HG02610 (cell line): ENCODE data around the gene PHAF1.

Source experiments
- ATAC-seq: cut with Tn5 transposase; IDR thresholded peaks from one replicate; pipeline ENCODE4 v1.9.1; 2021; ENCODE audit warnings: mild to moderate bottlenecking, moderate library complexity; ENCODE audit not compliant: unreplicated experiment

PHAF1 gene

GRCh38 chr16:67192781-67193361 is 83.1 kb downstream of the PHAF1 start:
- no peak for ATAC-seq

- ATAC-seq: no peak
Measured at GRCh38 chr16:67193536-67193935, 83.8 kb downstream of the PHAF1 start.

- ATAC-seq: no peak
Measured at GRCh38 chr16:67194260-67194659, 84.5 kb downstream of the PHAF1 start.

- no peak for ATAC-seq
Measured at GRCh38 chr16:67195676-67196075, 85.9 kb downstream of the PHAF1 start.

GRCh38 chr16:67196881-67197280 is 87.1 kb downstream of the PHAF1 start:
- ATAC-seq: no peak

- ATAC-seq: no peak
Measured at GRCh38 chr16:67197704-67198103, 88.0 kb downstream of the PHAF1 start.
